Left cardiac atrium (tissue), 4 donors: Measurements from ENCODE around the gene COL27A1. TPM values are rescaled to one million over a fixed set of nuclear protein-coding genes. Genes with fewer than 3 reads are reported as not detected.

Experiments
- ATAC-seq, 2 donors: fragments of 200-7000 bp; cut with Tn5 transposase; one replicate each; pipeline ENCODE4 v1.9.1; 2020; ENCODE audit warnings: mild to moderate bottlenecking in 2 of 2, moderate library complexity in 2 of 2
- DNase-seq: peaks from one replicate; pipeline ENCODE4 v3.0.0-alpha.2; 2020
- intact Hi-C, 2 donors: fragments of 100-400 bp; cut with DNase I; formaldehyde crosslinking; loops; one replicate each; pipeline versions ENCODE4 v1.14.1 to v1.15.1; 2022 to 2023
- total RNA-seq, 2 donors: library from RNA; stranded (reverse); fragmentation: NEBNext Ultra II Directional; extraction: Animal tissue kit (Norgen Biotek cat#: 25700); gene quantifications; one replicate each; pipeline ENCODE4 v1.2.1, GENCODE V29; 2021
- donor health status: DM: no; HTN: yes; CAD: no.
- donor health status: DM: no; HTN: yes; CAD: no; lungs with severe emphysema.
- donor health status: DM: yes; HTN: yes; CAD: no.
- donor health status: Dilated cardiomyopathy.

The COL27A1 gene
- total RNA-seq, 2 donors from 2014 or later: 7.0 to 9.2 TPM

DNA sequence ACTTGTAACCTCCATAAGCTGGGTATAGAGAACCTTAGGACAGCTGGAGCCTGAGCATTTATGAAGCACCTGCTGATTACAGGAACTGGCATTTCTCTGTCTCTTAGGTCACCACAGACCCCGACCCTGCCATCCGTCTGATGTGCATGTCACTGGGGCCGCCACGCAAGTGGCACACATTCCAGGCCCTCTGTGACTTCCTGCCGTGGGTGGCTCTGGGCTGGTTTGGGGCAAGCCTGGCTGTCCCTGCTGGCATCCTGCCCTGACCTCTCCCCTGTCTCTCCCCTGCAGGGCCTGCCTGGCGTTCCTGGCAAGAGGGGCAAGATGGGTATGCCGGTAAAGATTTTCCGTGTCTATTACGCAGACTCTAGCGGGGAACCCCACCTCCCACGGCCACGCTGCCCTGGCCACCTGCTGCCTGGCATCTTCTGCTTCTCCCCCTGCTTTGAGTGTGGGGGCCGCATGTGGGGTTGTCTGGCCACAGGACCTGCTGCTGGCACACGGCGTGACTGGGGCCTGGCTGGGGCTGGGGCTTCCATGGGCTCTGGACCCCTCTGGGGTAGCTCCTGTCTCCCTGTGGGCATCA lies 55.4 kb downstream of the COL27A1 start:
- intact Hi-C loops: no loop called here
- ATAC-seq (no peak), DNase-seq (no peak)

DNA sequence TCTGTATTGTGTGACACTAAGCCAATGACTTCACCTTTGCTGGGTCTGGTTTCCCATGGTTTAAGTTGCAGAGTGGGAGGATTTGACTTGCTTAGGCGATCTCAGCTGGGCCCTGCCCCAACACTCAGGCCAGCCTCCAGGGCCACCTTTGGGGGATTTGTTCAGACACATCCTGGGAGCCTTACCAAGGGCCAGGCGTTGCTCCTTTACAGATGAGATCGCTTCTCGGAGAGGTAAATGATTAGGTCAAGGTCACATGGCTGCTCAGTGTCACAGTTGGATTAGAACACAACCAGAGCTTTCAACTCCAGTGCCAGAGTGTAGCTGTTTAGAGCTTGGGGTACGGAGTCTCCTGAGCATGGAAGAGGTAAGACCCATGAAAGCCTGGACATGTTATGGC lies 57.5 kb downstream of the COL27A1 start:
- DNase-seq (no peak), ATAC-seq (no peak)
- intact Hi-C loops: no loop called here

DNA sequence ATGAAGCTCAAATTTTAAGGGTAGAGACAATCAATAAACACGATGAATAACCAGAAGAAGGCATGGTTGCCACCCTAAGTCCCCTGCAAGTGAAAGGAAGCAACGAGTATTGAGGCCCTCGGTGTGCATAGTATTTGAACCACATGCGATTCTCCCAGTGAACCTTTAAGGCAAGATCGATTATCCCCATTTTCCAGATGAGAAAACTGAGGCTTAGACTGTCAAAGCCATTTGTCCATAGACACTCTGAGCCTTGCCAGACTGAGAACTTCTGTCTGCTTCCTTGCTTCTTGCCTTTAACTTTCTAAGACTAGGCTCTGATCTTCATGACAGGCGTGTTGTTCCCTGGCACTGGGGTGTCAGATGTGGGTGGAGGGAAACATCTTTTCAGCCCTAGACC lies 58.2 kb downstream of the COL27A1 start:
- ATAC-seq (no peak), DNase-seq (no peak)
- intact Hi-C loops: no loop called here

DNA sequence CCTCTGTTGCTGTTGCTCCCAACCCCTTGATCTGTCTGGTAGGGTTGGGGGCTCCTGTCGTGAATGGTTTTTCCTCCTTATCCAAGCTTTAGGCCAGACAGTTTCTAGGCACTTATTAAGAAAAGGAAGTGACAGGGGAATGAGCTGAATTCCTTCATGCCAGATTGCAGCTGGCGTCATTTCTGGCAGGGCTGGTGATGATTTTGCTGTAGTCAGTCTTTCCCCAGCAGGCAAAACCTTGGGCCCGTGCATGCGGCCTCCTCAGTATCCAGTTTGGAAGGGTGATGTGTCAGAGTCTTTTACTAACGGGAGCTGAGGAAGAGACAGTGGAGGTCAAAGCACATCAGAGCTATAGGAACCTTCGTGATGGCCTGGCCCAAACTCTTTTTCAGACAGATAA lies 58.8 kb downstream of the COL27A1 start:
- peak; percentile 66 for DNase-seq
- intact Hi-C loops: no loop called here
- peak; percentile 36 to 37 for ATAC-seq

DNA sequence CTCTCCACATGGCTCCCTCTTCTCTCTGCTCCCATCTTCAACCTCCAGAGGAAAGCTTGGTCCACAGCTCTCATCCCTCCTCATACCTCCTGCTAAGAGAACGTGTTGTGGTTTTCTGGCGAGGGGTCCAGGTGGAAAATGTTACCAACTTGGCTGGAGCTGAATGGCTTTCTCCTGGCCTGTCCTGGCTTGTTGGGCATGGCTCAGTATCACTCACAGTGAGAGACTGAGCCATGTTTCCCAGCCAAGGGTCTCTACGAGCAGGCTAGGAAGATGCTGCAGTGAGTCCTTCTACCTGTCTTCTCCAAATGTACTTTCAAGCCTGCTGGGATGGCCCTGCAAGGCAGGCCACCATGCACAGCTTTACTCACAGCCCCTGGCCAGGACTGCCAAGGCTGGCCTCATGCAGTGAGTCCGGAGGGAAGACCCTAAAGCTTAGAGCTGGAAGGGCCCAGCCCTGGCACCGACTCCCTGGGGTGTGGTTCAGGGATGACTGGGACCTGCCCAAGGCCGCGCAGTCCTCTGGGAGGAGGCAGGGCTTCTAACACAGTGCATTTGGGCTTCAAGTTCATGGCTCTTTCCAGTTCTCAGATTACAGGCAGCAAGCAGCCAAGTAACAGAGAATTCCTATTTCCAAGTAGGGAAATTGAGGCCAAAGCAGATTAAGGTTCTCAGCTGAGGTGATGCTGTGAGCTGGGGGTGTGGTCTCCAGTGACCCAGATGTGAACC lies 59.5 kb downstream of the COL27A1 start:
- intact Hi-C loops: no loop called here
- peak; percentile 36 to 38 for ATAC-seq

DNA sequence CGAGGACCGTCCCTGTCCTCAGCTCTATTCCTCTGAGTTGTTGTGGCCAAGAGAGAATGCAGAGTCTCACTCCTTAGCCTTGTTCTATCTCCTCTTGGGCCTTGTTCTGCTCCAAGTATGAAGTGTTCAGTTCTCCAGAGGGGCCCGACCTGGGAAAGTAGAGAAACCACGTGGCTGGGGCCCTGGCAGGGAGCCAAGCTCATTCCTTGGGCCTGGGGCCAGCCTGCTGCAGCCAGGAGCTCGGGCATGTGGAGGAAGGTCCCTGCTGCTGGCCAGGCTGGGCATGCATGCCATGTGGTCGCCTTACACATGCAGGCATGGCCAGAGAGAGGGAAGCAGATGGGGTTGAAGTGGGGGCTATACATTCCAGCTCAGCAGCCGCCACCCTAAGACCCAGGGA lies 60.7 kb downstream of the COL27A1 start:
- intact Hi-C loops: no loop called here
- peak; percentile 45 for DNase-seq
- ATAC-seq: peak; percentile 45 to 82

More for the DNA sequence above, 59.5 kb downstream of the COL27A1 start:
- DNase-seq: no peak

DNA sequence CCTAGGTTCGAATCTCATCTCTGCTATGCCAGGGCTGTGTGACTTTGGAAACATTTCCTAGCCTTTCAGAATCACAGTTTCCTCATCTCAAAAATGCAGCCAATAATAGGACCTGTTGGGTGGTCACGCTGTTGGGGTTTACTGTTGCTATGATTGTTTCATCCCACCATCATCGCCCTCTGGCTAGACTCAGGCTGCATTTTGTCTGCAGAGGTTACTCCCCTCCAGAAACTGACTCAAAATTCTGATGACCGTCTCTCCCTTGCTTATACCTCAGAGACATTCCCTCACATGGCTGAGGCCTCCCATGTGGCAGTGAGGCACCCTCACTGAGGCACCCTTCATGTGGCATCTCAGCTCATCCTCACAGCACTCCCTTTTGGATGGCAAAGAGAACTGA lies 61.6 kb downstream of the COL27A1 start:
- intact Hi-C loops: no loop called here
- ATAC-seq (no peak), DNase-seq (no peak)

DNA sequence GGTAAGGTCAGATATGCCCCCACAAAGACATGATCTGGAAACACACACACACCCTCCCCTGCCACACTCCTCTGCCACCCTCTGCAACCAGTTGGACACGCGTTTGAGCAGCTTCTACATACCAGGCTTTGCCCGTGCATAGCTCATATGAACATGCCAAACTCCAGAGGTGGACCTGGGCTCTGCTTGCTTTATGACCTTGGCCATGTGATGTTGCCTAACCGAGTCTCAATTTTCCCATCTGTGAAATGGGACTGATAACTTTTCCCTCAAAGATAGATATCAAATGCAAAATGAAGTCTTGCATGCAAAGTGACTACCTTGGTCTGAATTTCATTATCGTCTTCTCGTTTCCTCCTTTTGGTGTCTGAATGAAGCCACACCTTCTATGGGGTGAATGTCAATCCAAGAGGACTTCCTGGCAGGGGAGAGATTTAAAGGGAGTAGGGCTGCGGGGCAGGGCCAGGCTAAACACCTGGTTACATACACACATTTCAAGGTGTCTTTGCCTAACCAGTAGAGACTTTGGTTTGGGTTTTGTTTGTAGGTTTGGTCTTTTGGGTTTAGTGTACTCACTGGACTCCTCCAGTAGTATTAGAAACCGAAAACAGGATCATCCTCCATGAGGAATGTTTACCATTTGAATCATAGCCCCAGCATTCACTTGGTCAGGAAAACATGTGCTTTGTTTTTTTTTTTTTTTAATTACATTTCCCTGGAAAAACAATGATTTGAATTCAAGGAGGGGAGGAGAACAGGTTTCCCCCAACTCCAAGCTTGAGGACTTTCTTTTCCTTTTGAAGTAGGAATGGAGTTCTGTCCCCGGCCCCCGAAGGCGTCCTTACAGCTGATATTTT lies 63.2 kb downstream of the COL27A1 start:
- ATAC-seq: no peak
- intact Hi-C loops: no loop called here
- DNase-seq: no peak

DNA sequence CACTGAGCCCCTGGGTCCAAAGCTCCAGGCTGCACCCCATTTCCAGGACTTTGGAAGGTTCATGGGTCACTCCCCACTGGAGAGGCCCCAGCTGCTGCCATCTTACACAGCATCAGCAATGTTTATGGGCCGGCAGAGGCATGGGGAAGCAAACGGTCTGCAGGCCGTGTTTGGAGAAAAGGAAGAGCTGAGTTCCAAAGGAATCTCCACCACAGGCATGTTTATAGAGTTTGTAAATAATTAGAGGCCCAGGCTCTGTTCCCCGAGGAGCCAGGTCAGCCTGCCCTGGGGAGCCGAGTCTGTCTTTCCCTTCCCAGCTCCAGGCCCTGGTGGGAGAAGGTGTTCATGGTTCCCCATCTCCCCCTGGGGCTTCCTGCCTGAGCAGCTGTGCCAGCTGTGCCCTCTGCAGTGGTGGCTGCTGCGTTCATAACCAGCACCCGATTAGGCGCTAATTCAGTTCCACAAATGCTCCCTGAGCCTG lies 64.8 kb downstream of the COL27A1 start:
- DNase-seq (no peak), ATAC-seq (no peak)
- intact Hi-C loops: no loop called here

DNA sequence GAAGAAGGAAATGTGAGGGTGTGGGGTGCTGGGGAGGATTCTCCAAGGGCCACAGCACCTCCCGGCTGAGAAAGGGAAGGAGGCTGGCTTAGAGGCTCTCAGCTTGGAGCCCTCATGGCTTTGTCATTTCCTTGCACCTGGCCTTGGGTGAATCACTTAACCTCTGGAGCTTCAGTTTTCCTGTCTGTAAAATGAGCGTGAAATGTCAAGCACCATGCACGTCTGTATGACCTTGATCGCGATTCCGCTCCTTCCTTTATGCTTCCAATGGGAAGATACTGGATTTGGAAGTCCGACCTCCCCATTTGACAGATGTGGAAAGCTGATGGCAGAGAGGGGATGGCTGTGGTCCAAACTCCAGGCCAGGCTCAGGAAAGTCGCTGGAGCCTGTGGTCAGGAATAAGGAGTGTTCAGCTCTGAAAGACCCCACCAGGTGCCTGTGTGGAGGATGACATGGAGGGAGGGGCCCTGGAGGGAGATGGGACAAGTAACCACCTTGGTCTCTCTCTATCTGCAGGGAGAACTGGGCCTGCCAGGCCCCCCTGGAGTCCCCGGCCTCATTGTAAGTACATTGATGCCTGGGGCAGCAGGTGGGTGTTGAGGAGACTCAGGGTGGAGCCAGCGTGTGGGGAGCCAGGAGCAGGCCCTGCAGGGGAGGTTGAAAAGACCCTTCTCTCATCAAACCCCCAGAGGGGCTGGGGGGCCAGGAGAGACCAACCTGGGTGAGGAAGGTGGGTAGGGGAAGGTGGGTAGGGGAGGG lies 66.5 kb downstream of the COL27A1 start:
- intact Hi-C loops: no loop called here
- ATAC-seq (no peak), DNase-seq (no peak)

DNA sequence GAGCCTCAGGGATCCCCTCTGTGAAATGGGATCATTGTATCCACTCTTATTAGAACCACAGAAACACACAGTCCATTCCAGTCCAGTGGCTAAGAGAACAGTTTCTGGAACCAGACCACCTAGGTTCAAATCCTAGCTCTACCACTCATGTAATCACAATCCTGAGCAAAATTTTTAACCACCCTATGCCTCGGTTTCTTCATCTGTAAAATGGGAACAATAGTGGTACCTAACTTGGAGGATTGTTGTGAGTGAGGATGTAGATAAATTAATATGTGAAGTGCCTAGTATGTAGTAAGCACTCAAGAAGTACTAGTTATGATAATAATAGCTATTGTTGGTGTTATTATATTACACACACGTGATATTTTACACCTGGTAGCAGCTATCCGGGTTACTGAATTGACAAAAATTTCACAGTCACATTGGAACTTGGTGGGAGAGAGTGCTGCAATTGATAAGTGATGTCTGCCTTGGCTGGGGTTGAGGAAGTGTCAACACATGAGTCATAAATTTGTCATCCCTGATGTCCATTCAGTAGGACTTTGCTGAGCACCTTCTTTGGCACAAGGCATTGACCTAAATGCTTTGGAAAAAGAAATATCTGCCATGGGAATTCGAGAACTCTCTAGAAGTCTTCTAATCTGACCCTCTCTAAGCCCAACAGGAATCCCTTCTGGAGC lies 68.4 kb downstream of the COL27A1 start:
- intact Hi-C loops: no loop called here
- DNase-seq (no peak), ATAC-seq (peak in 1 of 2 donors; percentile 68)

DNA sequence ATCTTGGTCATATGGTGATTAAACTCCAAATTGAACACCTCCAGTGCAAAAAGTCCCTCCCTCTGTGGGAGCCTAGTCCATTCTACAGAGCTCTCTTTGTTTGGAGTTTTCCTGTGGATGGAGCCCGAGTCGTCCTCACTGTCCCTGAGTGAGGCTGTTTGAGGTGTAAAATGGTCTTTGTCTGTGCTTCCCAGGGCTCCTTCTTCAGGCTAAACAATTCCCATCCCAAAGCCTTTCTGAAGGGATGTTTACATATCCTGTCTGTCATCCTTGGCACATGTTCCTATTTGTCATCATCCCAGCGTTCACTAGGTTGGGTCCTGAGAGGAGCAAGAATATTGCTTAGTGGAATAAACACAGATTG lies 68.9 kb downstream of the COL27A1 start:
- no peak for DNase-seq
- ATAC-seq: peak in 1 of 2 donors; percentile 56
- intact Hi-C loops: no loop called here

DNA sequence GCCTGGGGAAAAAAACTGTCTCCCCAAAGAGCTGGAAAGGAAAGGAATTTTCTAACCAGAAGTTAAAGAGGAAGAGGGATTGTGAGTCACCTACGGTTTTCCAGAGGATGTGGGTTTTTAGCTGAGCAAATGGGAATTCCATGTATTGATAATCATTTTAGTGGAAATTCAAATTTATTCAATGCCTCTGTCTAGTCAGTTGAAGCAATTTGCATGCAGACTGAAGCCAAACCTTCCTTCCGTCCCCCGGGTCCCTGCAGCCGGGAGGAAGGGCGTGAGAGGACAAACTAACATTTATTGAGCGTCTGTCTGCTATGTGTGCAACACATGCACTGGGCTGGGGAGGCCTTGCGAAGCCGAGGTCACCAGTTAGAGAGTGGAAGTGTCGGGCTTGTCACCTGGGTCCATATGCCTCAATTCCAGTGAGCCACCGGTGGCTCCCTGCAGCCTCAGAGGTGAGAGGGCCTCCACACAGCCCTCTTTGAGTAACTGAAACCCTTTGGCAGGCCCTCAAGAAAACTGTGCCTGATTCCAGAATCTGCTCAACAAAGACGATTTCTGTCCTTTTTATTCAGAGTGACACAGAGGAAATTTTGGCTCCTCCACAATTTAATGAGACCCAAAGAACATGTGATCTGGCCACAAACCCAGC lies 70.3 kb downstream of the COL27A1 start:
- intact Hi-C loops: no loop called here
- peak in 1 of 2 donors; percentile 56 for ATAC-seq
- DNase-seq: no peak

DNA sequence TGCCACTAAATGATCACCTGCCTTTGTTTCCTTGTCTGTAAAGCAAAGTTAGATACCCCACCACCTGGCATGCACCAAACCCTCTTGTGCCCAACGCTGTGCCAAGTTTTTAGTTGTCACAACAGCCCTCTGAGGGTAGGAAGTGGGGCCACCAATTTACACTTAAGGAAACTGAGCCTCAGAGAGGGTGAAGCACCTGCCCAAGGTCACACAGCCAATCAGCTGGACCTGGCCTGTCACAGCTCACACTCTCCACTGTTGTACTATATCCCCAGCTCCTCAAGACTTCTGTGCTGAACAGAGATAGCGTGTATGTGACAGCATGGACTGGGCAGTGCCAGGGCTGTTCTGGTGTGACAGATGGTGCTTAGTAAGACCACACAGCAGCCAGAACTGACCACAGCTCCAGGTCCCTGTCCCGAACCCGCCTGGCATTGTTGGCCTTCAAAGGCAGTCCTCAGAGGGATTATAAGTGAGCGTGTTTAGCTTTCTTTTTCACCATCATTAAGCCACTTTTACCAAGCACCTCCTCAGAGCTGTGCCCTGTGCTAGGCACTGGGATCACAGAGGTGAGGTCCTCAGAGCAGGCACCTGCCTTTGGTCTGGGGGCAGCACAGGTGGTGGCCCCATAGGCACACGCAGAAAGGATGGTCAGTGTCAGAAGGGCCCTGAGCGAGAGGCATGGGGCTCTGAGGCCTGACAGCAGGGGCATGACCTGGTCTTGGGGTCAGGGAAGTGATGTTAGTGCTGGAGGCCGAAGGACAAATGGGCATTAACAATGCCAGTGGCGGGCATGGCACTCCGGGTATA lies 71.1 kb downstream of the COL27A1 start:
- intact Hi-C loops: no loop called here
- DNase-seq (no peak), ATAC-seq (no peak)

DNA sequence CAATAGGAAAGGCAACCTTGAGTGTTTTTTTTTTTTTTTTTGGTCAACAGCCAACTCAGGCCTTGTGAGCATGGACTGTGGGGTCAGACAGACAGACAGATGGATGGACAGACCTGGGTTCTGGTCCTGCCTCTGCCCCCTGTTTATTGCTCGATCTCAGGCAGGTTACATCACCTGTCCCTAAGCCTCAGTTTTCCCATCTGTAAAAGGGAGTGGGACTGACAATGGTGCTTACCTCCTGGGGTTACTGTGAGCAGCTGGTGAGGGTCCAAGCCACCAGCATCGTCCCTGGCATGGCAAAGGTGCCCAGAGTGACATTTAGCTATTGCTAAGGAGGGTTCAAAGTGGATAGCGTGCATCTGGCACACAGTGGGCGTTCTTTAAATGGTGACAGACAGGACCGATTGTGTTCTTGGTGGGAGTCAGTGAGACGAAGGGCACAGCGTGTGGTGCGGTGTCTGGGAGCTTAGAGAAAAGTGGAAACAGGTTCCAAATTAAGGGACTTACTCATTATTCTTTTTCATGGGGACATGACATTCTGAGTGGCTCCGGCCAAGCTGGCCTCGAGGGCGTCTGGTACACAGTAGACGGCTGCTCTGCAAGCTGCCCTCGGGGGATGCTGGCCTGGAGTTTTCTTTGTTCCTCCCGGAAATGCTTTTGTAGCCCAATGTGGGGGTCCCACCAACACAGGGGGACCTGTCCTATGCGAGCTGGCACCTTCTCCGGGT lies 72.1 kb downstream of the COL27A1 start:
- intact Hi-C loops: no loop called here
- ATAC-seq (no peak), DNase-seq (no peak)

DNA sequence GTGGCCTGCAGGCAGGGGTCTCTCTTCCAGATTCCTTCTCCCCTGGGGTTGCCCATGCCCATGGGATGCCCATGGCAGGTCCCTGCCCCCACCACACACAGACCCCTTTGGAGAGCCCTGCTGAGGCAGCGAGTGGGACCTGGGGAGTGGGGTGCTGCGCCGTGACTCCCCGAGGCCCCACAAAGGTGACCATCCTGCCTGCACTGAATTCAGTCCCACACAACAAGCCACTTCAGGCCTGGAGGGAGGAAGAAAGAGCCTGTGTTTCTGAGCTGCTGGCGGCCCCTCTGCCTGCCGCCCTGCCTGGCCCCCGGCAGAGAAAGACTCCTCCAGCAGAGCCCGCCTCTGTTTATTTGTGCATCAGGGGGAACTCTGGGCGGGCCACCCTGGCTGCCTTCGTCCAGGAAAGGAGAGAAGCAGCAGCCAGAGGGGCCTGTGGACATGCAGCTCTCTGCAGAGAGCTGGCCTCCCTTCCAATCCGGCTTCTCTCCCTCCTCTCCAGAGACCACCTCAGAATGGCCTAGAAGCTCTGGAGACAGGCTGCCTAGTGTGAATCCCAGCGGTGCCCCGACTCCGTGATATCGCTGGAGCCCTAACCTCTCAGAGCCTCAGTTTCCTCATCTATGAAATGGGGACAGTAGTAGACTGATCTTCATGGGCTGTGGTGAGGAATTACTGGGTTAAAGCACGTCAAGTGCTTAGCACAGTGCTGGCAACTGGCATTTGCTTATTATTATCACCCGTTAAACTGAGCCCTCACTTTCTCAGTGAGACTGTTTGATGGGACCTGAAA lies 72.9 kb downstream of the COL27A1 start:
- no peak for DNase-seq
- no peak for ATAC-seq
- intact Hi-C loops: no loop called here
